Measurements from ENCODE around the gene RPS19BP1.

DNA sequence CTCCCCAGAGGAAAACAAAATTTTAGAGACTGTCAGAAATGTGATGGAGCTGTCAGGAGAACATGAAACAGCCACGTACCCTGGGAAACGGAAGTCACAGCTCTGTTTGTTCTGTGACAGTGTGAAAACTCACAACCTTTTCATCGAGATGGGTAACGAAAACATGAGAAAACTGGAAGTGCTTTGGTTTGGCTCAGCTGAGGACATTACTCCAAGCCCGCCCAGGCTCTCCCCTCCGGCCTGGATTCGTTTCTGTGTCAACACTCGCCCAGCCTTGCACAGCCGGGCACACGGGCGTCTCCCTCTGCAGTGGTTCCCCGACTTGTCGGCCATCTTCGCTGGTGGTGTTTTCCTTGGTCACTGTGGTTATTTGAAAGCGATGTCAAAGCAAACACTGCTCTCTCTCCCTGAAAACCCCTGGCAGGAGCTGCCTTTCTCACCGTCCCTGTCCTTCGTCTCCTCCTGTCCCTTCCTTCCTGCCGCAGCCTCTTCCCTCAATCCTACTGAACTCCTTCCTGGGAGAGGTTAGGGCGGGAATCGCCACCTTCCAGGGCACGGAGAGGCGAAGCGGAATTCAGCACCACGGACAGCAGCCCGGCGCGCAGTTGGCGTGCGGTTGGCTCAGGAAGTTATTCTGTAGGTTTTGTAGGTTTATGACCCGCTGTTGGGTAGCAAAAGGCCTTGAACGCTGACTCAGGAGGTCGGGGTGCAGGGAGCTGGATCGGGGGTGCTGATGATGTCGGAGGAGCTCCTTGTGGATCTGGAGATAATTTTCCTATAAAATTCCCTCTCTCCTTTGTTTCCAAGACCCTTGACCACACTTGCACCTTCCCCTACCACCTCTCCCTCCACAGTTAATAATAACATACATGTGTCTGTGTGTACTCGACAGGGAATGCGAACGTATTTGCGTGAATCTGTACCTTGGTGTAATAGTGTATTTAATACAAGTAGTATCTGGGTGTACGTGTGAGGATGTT, 13.1 kb upstream of the RPS19BP1 start:
- TF ChIP-seq POLR2AphosphoS5 (IDR thresholded peaks at IDR 0.05; ENCODE audit: low read depth, low read length): no peak
- TF ChIP-seq POU2F2 (IDR thresholded peaks at IDR 0.05; ENCODE audit: low read depth, low read length): no peak
- TF ChIP-seq POLR2A (IDR thresholded peaks at IDR 0.05; ENCODE audit: low read depth, low read length): no peak
- no peak for TF ChIP-seq SPI1 (IDR thresholded peaks at IDR 0.05; ENCODE audit: low read depth, low read length)
- no peak for TF ChIP-seq TAF1 (IDR thresholded peaks at IDR 0.05; ENCODE audit: low read depth, low read length)

Data from GM12891 (cell line).